ENCODE data around the gene MACROD1. TPM values are rescaled to one million over a fixed set of nuclear protein-coding genes. Genes with fewer than 3 reads are reported as not detected.

MACROD1 gene
- total and polyA plus RNA-seq, 7 donors, result 14.2 to 33.9 (median 23.3) TPM

GRCh38 chr11:64086258-64087123 lies 79.4 kb downstream of the MACROD1 start:
- DNase-seq, result peak; percentile 88
- TF ChIP-seq POLR2AphosphoS5 (IDR thresholded peaks at IDR 0.05) (no peak), EP300 (IDR thresholded peaks at IDR 0.05) (no peak), POLR2A (IDR thresholded peaks at IDR 0.05) (no peak), CTCF (IDR thresholded peaks at IDR 0.05) (no peak)
- H3K27me3 ChIP-seq, result no peaks in the 10 kb centered on the region
- no peak overlapping the region for H3K4me3 ChIP-seq
- 42 to 68% methylated on average over 20 of the region's 20 CpGs for WGBS, 2 donors
- no peaks in the 10 kb centered on the region for H3K9me3 ChIP-seq
- peaks cover 0 to 50% (median 27%) of the 10 kb centered on the region in 4 donors for H3K4me1 ChIP-seq
- H3K36me3 ChIP-seq, result no peaks in the 10 kb centered on the region
- H3K27ac ChIP-seq, result peak overlapping the region in 1 of 4 donors; percentile 35
- intact Hi-C loops (cut with DNase I), result no loop called here

GRCh38 chr11:64085906-64086257 lies 80.0 kb downstream of the MACROD1 start:
- Histone ChIP-seq H3K27me3 (no peaks in the 10 kb centered on the region), H3K4me1 (peaks cover 0 to 50% (median 27%) of the 10 kb centered on the region in 4 donors), H3K9me3 (no peaks in the 10 kb centered on the region), H3K36me3 (no peaks in the 10 kb centered on the region), H3K27ac (peak overlapping the region in 1 of 4 donors; percentile 6), H3K4me3 (no peak overlapping the region)
- DNase-seq, result no peak
- WGBS, 2 donors, result 79 to 82% methylated on average over 5 of the region's 5 CpGs
- TF ChIP-seq CTCF (IDR thresholded peaks at IDR 0.05) (no peak), POLR2A (IDR thresholded peaks at IDR 0.05) (no peak), EP300 (IDR thresholded peaks at IDR 0.05) (no peak), POLR2AphosphoS5 (IDR thresholded peaks at IDR 0.05) (no peak)
- intact Hi-C loops (cut with DNase I), result no loop called here

- peaks cover 0 to 48% (median 26%) of the 10 kb centered on the region in 4 donors for H3K4me1 ChIP-seq
- WGBS, 2 donors, result 25 to 69% methylated on average over 27 of the region's 27 CpGs
- TF ChIP-seq EP300 (IDR thresholded peaks at IDR 0.05) (no peak), CTCF (IDR thresholded peaks at IDR 0.05) (no peak), POLR2A (IDR thresholded peaks at IDR 0.05) (no peak), POLR2AphosphoS5 (IDR thresholded peaks at IDR 0.05) (no peak)
Observed at GRCh38 chr11:64084951-64085710, 80.8 kb downstream of the MACROD1 start.

GRCh38 chr11:64084146-64084950 lies 81.6 kb downstream of the MACROD1 start:
- 83 to 88% methylated on average over 26 of the region's 26 CpGs for WGBS, 2 donors
- Histone ChIP-seq H3K9me3 (no peaks in the 10 kb centered on the region), H3K4me1 (peaks cover 0 to 40% (median 18%) of the 10 kb centered on the region in 4 donors), H3K27me3 (no peaks in the 10 kb centered on the region), H3K27ac (no peak overlapping the region), H3K4me3 (no peak overlapping the region), H3K36me3 (no peaks in the 10 kb centered on the region)
- intact Hi-C loops (cut with DNase I), result no loop called here
- TF ChIP-seq POLR2AphosphoS5 (IDR thresholded peaks at IDR 0.05) (no peak), EP300 (IDR thresholded peaks at IDR 0.05) (no peak), POLR2A (IDR thresholded peaks at IDR 0.05) (no peak), CTCF (IDR thresholded peaks at IDR 0.05) (no peak)
- DNase-seq, result no peak

More at GRCh38 chr11:64084951-64085710, 80.8 kb downstream of the MACROD1 start:
- H3K36me3 ChIP-seq, result no peaks in the 10 kb centered on the region
- no peak overlapping the region for H3K4me3 ChIP-seq
- no peaks in the 10 kb centered on the region for H3K27me3 ChIP-seq
- intact Hi-C loops (cut with DNase I), result no loop called here
- no peak for DNase-seq
- no peaks in the 10 kb centered on the region for H3K9me3 ChIP-seq
- H3K27ac ChIP-seq, result peak overlapping the region in 1 of 4 donors; percentile 6
